HEK293T (cell line): ENCODE measurements around the gene TTR.

Experiments
- CTCF ChIA-PET: fragments of 350-600 bp; formaldehyde crosslinking; extraction: SDS; loops from one replicate; lab custom pipeline; 2021; ENCODE audit warnings: antibody characterized with exemption, inconsistent platforms; lab: Yijun Ruan, JAX
- POLR2A ChIA-PET: fragments of 350-600 bp; formaldehyde crosslinking; extraction: SDS; loops from one replicate; lab custom pipeline; 2020; ENCODE audit warnings: antibody characterized with exemption, inconsistent platforms; lab: Yijun Ruan, JAX
- DNase-seq: peaks from one replicate; pipeline ENCODE4 v3.0.0; 2012; ENCODE audit warnings: mixed read lengths; ENCODE audit errors: extremely low spot score
- ARNT ChIP-seq: fragments of 450-650 bp; IDR thresholded peaks from 2 replicates; pipeline ENCODE4 v1.6.1; 2017; ENCODE audit warnings: mild to moderate bottlenecking
- BHLHE40 ChIP-seq: fragments of 450-650 bp; IDR thresholded peaks from 2 replicates; pipeline ENCODE4 v1.6.1; 2016; ENCODE audit warnings: mild to moderate bottlenecking, moderate library complexity, borderline replicate concordance
- CTBP1 ChIP-seq: fragments of 450-650 bp; IDR thresholded peaks from 2 replicates; pipeline ENCODE4 v1.6.1; 2016; ENCODE audit warnings: borderline replicate concordance
- ELF4 ChIP-seq: fragments of 450-650 bp; IDR thresholded peaks from 2 replicates; pipeline ENCODE4 v1.6.1; 2017; ENCODE audit warnings: antibody characterized with exemption
- FOXA1 ChIP-seq: fragments of 450-650 bp; IDR thresholded peaks from 2 replicates; pipeline ENCODE4 v1.6.1; 2016; ENCODE audit warnings: mild to moderate bottlenecking
- FOXK2 ChIP-seq: fragments of 450-650 bp; IDR thresholded peaks from 2 replicates; pipeline ENCODE4 v1.6.1; 2016; ENCODE audit warnings: mild to moderate bottlenecking
- FOXM1 ChIP-seq: fragments of 450-650 bp; IDR thresholded peaks from 2 replicates; pipeline ENCODE4 v1.6.1; 2017; ENCODE audit warnings: mild to moderate bottlenecking, borderline replicate concordance
- HDGF ChIP-seq: fragments of 450-650 bp; IDR thresholded peaks from 2 replicates; pipeline ENCODE4 v1.6.1; 2017; ENCODE audit warnings: antibody characterized with exemption, borderline replicate concordance
- L3MBTL2 ChIP-seq: fragments of 450-650 bp; conservative IDR thresholded peaks from 2 replicates; pipeline ENCODE4 v1.6.1; 2016; ENCODE audit warnings: mild to moderate bottlenecking
- LEF1 ChIP-seq: fragments of 450-650 bp; IDR thresholded peaks from 2 replicates; pipeline ENCODE4 v1.6.1; 2017; ENCODE audit warnings: mild to moderate bottlenecking, borderline replicate concordance
- NFRKB ChIP-seq: fragments of 450-650 bp; IDR thresholded peaks from 2 replicates; pipeline ENCODE4 v1.6.1; 2016; ENCODE audit warnings: mild to moderate bottlenecking, moderate library complexity
- SP1 ChIP-seq: fragments of 450-650 bp; IDR thresholded peaks from 2 replicates; pipeline ENCODE4 v1.6.1; 2017
- SUZ12 ChIP-seq: fragments of 450-650 bp; IDR thresholded peaks from 2 replicates; pipeline ENCODE4 v1.6.1; 2016; ENCODE audit warnings: mild to moderate bottlenecking
- TARDBP ChIP-seq: fragments of 450-650 bp; IDR thresholded peaks from 2 replicates; pipeline ENCODE4 v1.6.1; 2016
- ZNF384 ChIP-seq: fragments of 450-650 bp; IDR thresholded peaks from 2 replicates; pipeline ENCODE4 v1.6.1; 2016
- TF ChIP-seq, protein P1 (sequence below): fragments of 450-650 bp; IDR thresholded peaks from 2 replicates; pipeline ENCODE4 v1.6.1; 2016

The TTR gene

GRCh38 chr18:31636387-31636786 lies 44.7 kb downstream of the TTR start:
- TF ChIP-seq HDGF (no peak), SP1 (no peak), TARDBP (no peak), ELF4 (no peak), SUZ12 (no peak), FOXM1 (no peak), LEF1 (no peak), ZNF384 (no peak), L3MBTL2 (no peak), ARNT (no peak), FOXK2 (no peak), BHLHE40 (no peak)
- TF ChIP-seq, protein P1, sequence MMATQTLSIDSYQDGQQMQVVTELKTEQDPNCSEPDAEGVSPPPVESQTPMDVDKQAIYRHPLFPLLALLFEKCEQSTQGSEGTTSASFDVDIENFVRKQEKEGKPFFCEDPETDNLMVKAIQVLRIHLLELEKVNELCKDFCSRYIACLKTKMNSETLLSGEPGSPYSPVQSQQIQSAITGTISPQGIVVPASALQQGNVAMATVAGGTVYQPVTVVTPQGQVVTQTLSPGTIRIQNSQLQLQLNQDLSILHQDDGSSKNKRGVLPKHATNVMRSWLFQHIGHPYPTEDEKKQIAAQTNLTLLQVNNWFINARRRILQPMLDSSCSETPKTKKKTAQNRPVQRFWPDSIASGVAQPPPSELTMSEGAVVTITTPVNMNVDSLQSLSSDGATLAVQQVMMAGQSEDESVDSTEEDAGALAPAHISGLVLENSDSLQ = no peak
- CTCF ChIA-PET = interaction anchor here (1.4 kb wide), 1 partner anchor 9 kb away, joined by 4 read pairs; no protein-coding TSS in a partner anchor
- no peak for DNase-seq
- POLR2A ChIA-PET = no interaction called here

GRCh38 chr18:31637445-31637844 lies 45.8 kb downstream of the TTR start:
- ChIA-PET POLR2A (no interaction called here), CTCF (interaction anchor here (0.6 kb wide), 1 partner anchor 652 kb away, joined by 4 read pairs; no protein-coding TSS in a partner anchor)
- no peak for DNase-seq
- TF ChIP-seq ELF4 (no peak), SUZ12 (no peak), TARDBP (no peak), FOXA1 (no peak), BHLHE40 (no peak), L3MBTL2 (no peak), NFRKB (no peak), CTBP1 (no peak), SP1 (no peak), ARNT (no peak), HDGF (no peak), ZNF384 (no peak), LEF1 (no peak), FOXK2 (no peak), FOXM1 (no peak)
- TF ChIP-seq, protein P1 = no peak

- TF ChIP-seq ELF4 (no peak), BHLHE40 (no peak), HDGF (no peak), TARDBP (no peak), ZNF384 (no peak), SUZ12 (no peak), CTBP1 (no peak), LEF1 (no peak), L3MBTL2 (no peak), FOXA1 (no peak), FOXK2 (no peak), ARNT (no peak), FOXM1 (no peak), NFRKB (no peak)
- TF ChIP-seq, protein P1 = no peak
- no peak for DNase-seq
- CTCF ChIA-PET = interaction anchor here (0.6 kb wide), 1 partner anchor 826 kb away, joined by 4 read pairs; no protein-coding TSS in a partner anchor
- POLR2A ChIA-PET = no interaction called here
These were observed 51.3 kb downstream of the TTR start for GRCh38 chr18:31643003-31643402.

- DNase-seq = no peak
- ChIA-PET POLR2A (no interaction called here), CTCF (interaction anchor here (0.6 to 2.2 kb wide), 4 partner anchors 10 to 96 kb away, joined by 3 to 10 read pairs (median 4); no protein-coding TSS in a partner anchor)
- TF ChIP-seq BHLHE40 = no peak
- TF ChIP-seq ARNT = no peak
- TF ChIP-seq SUZ12 = no peak
- TF ChIP-seq CTBP1 = no peak
- no peak for TF ChIP-seq ZNF384
- no peak for TF ChIP-seq NFRKB
- TF ChIP-seq, protein P1 = no peak
- no peak for TF ChIP-seq FOXA1
- no peak for TF ChIP-seq ELF4
- no peak for TF ChIP-seq L3MBTL2
These were observed 53.7 kb downstream of the TTR start for GRCh38 chr18:31645411-31645810.

GRCh38 chr18:31646332-31647126 lies 54.9 kb downstream of the TTR start:
- ChIA-PET CTCF (interaction anchor here (1.1 to 2.2 kb wide), 6 partner anchors 11 to 36 kb away, joined by 3 to 10 read pairs (median 4); no protein-coding TSS in a partner anchor), POLR2A (no interaction called here)
- no peak for DNase-seq
- TF ChIP-seq FOXA1 (no peak), HDGF (no peak), FOXM1 (no peak), L3MBTL2 (no peak), CTBP1 (no peak), NFRKB (no peak), ZNF384 (no peak), LEF1 (no peak), TARDBP (no peak), BHLHE40 (no peak), SP1 (no peak), ELF4 (no peak), SUZ12 (no peak), ARNT (no peak), FOXK2 (no peak)
- TF ChIP-seq, protein P1 = no peak
